H1 (cell line): ENCODE data around the gene RPTOR. TPM values are rescaled to one million over a fixed set of nuclear protein-coding genes. Genes with fewer than 3 reads are reported as not detected.
A peak's percentile ranks its signal among the peaks of the same experiment; 100 is the strongest.

Experiments
- ASH2L ChIP-seq: fragments of 200-600, 300-600 bp; sonication (generic); IDR thresholded peaks from one replicate; pipeline ENCODE4 v1.7.1; 2017; ENCODE audit warnings: low read length
- CHD7 ChIP-seq: fragments of 300-600 bp; sonication (generic); IDR thresholded peaks from 2 replicates; pipeline ENCODE4 v1.7.1; 2012; ENCODE audit warnings: low read length, moderate library complexity, mild to moderate bottlenecking, inconsistent platforms; ENCODE audit not compliant: insufficient replicate concordance
- FOSL1 ChIP-seq: IDR thresholded peaks from 2 replicates; pipeline ENCODE4 v1.6.1; 2011; ENCODE audit warnings: mild to moderate bottlenecking, low read depth, low read length, moderate library complexity; ENCODE audit not compliant: insufficient read depth
- MAX ChIP-seq: IDR thresholded peaks from 2 replicates; pipeline ENCODE4 v1.6.1; 2012; ENCODE audit warnings: inconsistent platforms
- SRF ChIP-seq: IDR thresholded peaks from 2 replicates; pipeline ENCODE4 v1.6.1; 2011; ENCODE audit warnings: mild to moderate bottlenecking, low read depth, low read length, moderate library complexity
- TEAD4 ChIP-seq: IDR thresholded peaks from 2 replicates; pipeline ENCODE4 v1.6.1; 2012; ENCODE audit warnings: low read depth, low read length, inconsistent platforms, mixed read lengths
- polyA plus RNA-seq, 7 experiments: library from polyadenylated mRNA; depleted of rRNA in 3 of 7; stranded (reverse) in 5 of 7; unstranded in 2 of 7; fragments of >200 nt in 5 of 7; fragments of 200-250 nt in 2 of 7; gene quantifications; 1 replicate in 5 of 7; 2 replicates in 1 of 7; 4 replicates in 1 of 7; pipeline versions ENCODE4 v1.2.1 to v1.2.3, GENCODE V29; 2011 to 2013; ENCODE audit warnings: missing spikeins in 2 of 7, mixed read lengths in 2 of 7
- total RNA-seq: library from RNA; stranded (reverse); fragmentation: NEBNext Ultra II Directional; extraction: Animal tissue kit (Norgen Biotek cat#: 25700); gene quantifications from 2 replicates; pipeline ENCODE4 v1.2.1, GENCODE V29; 2021

Gene RPTOR
- total and polyA plus RNA-seq, 2 of the 8 experiments (the other 6 are each of a cell fraction or from before 2014, with no cell fraction given), result 6.9 to 28.7 TPM

DNA sequence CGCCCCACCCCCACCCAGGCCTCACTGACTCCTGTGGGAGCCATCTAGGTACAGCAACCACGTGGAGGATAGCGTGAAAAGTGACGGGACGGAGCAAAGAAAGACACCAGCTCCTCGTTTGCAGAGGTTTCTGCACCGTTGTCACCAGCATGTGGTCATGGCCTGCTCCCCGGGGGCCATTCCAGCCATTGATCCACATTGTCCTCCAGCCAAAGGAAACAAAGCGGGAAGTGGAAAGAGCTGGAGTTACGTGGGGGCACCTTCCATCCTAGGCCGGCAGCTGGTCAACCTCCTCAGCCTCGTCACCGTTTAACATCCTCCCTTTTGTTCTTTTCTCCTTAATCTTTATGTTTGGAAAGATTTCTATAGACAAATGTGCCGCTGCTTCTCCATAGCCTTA is 153.7 kb downstream of the RPTOR start (continued):
- TF ChIP-seq CHD7, result no peak
- TF ChIP-seq ASH2L, result no peak
- TF ChIP-seq SRF, result no peak
- peak; percentile 38; the same call in 1 of the 2 replicates for TF ChIP-seq MAX
- peak; percentile 17; the same call in 1 of the 2 replicates for TF ChIP-seq TEAD4
- no peak for TF ChIP-seq FOSL1
- TF ChIP-seq, all 59 proteins: peak for 3
